Camera-type eye (tissue), 1 donor: ENCODE data around the gene GPATCH2L. TPM values are rescaled to one million over a fixed set of nuclear protein-coding genes. Genes with fewer than 3 reads are reported as not detected.

ENCODE experiments used
- total RNA-seq: library from RNA; depleted of rRNA; stranded (reverse); fragments of >200 nt; gene quantifications from one replicate; pipeline ENCODE4 v1.2.3, GENCODE V29; 2014

The GPATCH2L gene
- 137 TPM for total RNA-seq

GRCh38 chr14:76151398-76152332 lies at the start of gene GPATCH2L:
GPATCH2L (plus strand) TSS chr14:76151922; CDS start chr14:76154364, 2,442 bp downstream.

Other genes with a start within 250 kb of the GPATCH2L start
- gene TGFB3, start 169.9 kb upstream of the GPATCH2L start, total RNA-seq: 51.6 TPM
- 42.2 TPM for gene IFT43, start 166.2 kb upstream of the GPATCH2L start, total RNA-seq
- 4.3 TPM for gene ESRRB, start 224.2 kb downstream of the GPATCH2L start, total RNA-seq